ENCODE measurements around the gene NHSL2.

- TF ChIP-seq, protein P1, sequence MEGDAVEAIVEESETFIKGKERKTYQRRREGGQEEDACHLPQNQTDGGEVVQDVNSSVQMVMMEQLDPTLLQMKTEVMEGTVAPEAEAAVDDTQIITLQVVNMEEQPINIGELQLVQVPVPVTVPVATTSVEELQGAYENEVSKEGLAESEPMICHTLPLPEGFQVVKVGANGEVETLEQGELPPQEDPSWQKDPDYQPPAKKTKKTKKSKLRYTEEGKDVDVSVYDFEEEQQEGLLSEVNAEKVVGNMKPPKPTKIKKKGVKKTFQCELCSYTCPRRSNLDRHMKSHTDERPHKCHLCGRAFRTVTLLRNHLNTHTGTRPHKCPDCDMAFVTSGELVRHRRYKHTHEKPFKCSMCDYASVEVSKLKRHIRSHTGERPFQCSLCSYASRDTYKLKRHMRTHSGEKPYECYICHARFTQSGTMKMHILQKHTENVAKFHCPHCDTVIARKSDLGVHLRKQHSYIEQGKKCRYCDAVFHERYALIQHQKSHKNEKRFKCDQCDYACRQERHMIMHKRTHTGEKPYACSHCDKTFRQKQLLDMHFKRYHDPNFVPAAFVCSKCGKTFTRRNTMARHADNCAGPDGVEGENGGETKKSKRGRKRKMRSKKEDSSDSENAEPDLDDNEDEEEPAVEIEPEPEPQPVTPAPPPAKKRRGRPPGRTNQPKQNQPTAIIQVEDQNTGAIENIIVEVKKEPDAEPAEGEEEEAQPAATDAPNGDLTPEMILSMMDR (conservative IDR thresholded peaks at IDR 0.05; ENCODE audit: low read depth in 2 of 2): no peak
- no peak for TF ChIP-seq EZH2 (IDR thresholded peaks at IDR 0.05; ENCODE audit: low read depth, unreplicated experiment)
- no peak for TF ChIP-seq EZH2phosphoT487 (IDR thresholded peaks at IDR 0.05; ENCODE audit: unreplicated experiment)
- no peak for TF ChIP-seq POLR2AphosphoS5 (IDR thresholded peaks at IDR 0.05; ENCODE audit: low read depth)
- TF ChIP-seq REST (IDR thresholded peaks at IDR 0.05; ENCODE audit: unreplicated experiment): no peak
- TF ChIP-seq JUNB (IDR thresholded peaks at IDR 0.05; ENCODE audit: unreplicated experiment): no peak
- no peak for TF ChIP-seq STAT1 (IDR thresholded peaks at IDR 0.05; ENCODE audit: unreplicated experiment)
Observed at GRCh38 chrX:72127332-72127731, 216.7 kb downstream of the NHSL2 start.

Data from GM23338 (cell line).